ENCODE measurements around the gene LAMP5.

The LAMP5 gene

GRCh38 chr20:9535449-9535848 lies 21.1 kb downstream of the LAMP5 start:
- DNase-seq (ENCODE audit: low spot score): no peak

GRCh38 chr20:9543214-9543613 lies 28.8 kb downstream of the LAMP5 start:
- DNase-seq (ENCODE audit: low spot score): no peak

- no peak for DNase-seq (ENCODE audit: low spot score)
Observed at GRCh38 chr20:9550283-9550682, 35.9 kb downstream of the LAMP5 start.

- DNase-seq (ENCODE audit: low spot score): no peak
Observed at GRCh38 chr20:9550871-9551270, 36.5 kb downstream of the LAMP5 start.

- no peak for DNase-seq (ENCODE audit: low spot score)
Observed at GRCh38 chr20:9551808-9552550, 37.6 kb downstream of the LAMP5 start.

GRCh38 chr20:9555781-9556180 lies 41.4 kb downstream of the LAMP5 start:
- DNase-seq (ENCODE audit: low spot score): no peak

- no peak for DNase-seq (ENCODE audit: low spot score)
Observed at GRCh38 chr20:9557411-9557810, 43.0 kb downstream of the LAMP5 start.

GRCh38 chr20:9565910-9566550 lies 51.6 kb downstream of the LAMP5 start:
- DNase-seq (ENCODE audit: low spot score): no peak

- DNase-seq (ENCODE audit: low spot score): no peak
Observed at GRCh38 chr20:9566977-9567376, 52.6 kb downstream of the LAMP5 start.

GRCh38 chr20:9570612-9571011 lies 56.2 kb downstream of the LAMP5 start:
- DNase-seq (ENCODE audit: low spot score): no peak

- DNase-seq (ENCODE audit: low spot score): no peak
Observed at GRCh38 chr20:9571783-9572182, 57.4 kb downstream of the LAMP5 start.

- no peak for DNase-seq (ENCODE audit: low spot score)
Observed at GRCh38 chr20:9572670-9573069, 58.3 kb downstream of the LAMP5 start.

- no peak for DNase-seq (ENCODE audit: low spot score)
Observed at GRCh38 chr20:9573335-9574151, 59.2 kb downstream of the LAMP5 start.

GRCh38 chr20:9574181-9574580 lies 59.8 kb downstream of the LAMP5 start:
- no peak for DNase-seq (ENCODE audit: low spot score)

GRCh38 chr20:9574776-9575175 lies 60.4 kb downstream of the LAMP5 start:
- no peak for DNase-seq (ENCODE audit: low spot score)

- DNase-seq (ENCODE audit: low spot score): no peak
Observed at GRCh38 chr20:9575836-9576235, 61.4 kb downstream of the LAMP5 start.

GRCh38 chr20:9576695-9577094 lies 62.3 kb downstream of the LAMP5 start:
- DNase-seq (ENCODE audit: low spot score): no peak

- DNase-seq (ENCODE audit: low spot score): no peak
Observed at GRCh38 chr20:9577397-9577796, 63.0 kb downstream of the LAMP5 start.

- no peak for DNase-seq (ENCODE audit: low spot score)
Observed at GRCh38 chr20:9578594-9578993, 64.2 kb downstream of the LAMP5 start.

All from LoVo (cell line).